Left hindlimb (tissue), 1 donor: ENCODE results near the gene CROT.
A peak's percentile ranks its signal among the peaks of the same experiment; 100 is the strongest.
"Not testable (repeated sequence)": the region's sequence is repeated elsewhere in the genome, so short reads cannot be mapped to it uniquely, and the experiment has no call there.

Experiments used
- DNase-seq: peaks from one replicate; pipeline ENCODE4 v3.0.0-alpha.2; 2018

The CROT gene

GRCh38 chr7:87345166-87345927, at the start of gene CROT:
Gene CROT (plus strand): TSS chr7:87345664. CDS start chr7:87349069, 3,405 bp downstream.
- peak; percentile 97 for DNase-seq

GRCh38 chr7:87300756-87301155, 44.7 kb upstream of the CROT start:
- DNase-seq: no peak

- DNase-seq: no peak
Observed at GRCh38 chr7:87310790-87311419, 34.6 kb upstream of the CROT start.

- peak; percentile 41 for DNase-seq
Observed at GRCh38 chr7:87312215-87312865, 33.1 kb upstream of the CROT start.

- no peak for DNase-seq
Observed at GRCh38 chr7:87316097-87316700, 29.3 kb upstream of the CROT start.

GRCh38 chr7:87316846-87317552, 28.5 kb upstream of the CROT start:
- DNase-seq: no peak

- no peak for DNase-seq
Observed at GRCh38 chr7:87317691-87318245, 27.7 kb upstream of the CROT start.

GRCh38 chr7:87318741-87319140, 26.7 kb upstream of the CROT start:
- no peak for DNase-seq

GRCh38 chr7:87319154-87319581, 26.3 kb upstream of the CROT start:
- DNase-seq: not testable (repeated sequence)

- no peak for DNase-seq
Observed at GRCh38 chr7:87322912-87323311, 22.6 kb upstream of the CROT start.

- no peak for DNase-seq
Observed at GRCh38 chr7:87325576-87326370, 19.7 kb upstream of the CROT start.

GRCh38 chr7:87328281-87328680, 17.2 kb upstream of the CROT start:
- no peak for DNase-seq

GRCh38 chr7:87330316-87330715, 15.1 kb upstream of the CROT start:
- no peak for DNase-seq

GRCh38 chr7:87330942-87331341, 14.5 kb upstream of the CROT start:
- no peak for DNase-seq

- DNase-seq: no peak
Observed at GRCh38 chr7:87331687-87332252, 13.7 kb upstream of the CROT start.

GRCh38 chr7:87332321-87332720, 13.1 kb upstream of the CROT start:
- DNase-seq: no peak

GRCh38 chr7:87336136-87336535, 9.3 kb upstream of the CROT start:
- no peak for DNase-seq

- no peak for DNase-seq
Observed at GRCh38 chr7:87337331-87337730, 8.1 kb upstream of the CROT start.

GRCh38 chr7:87339373-87339897, 6.0 kb upstream of the CROT start:
- no peak for DNase-seq

- no peak for DNase-seq
Observed at GRCh38 chr7:87341441-87341840, 4.0 kb upstream of the CROT start.

GRCh38 chr7:87342231-87342630, 3.2 kb upstream of the CROT start:
- DNase-seq: no peak
